ENCODE data around the gene MYO1F. TPM values are rescaled to one million over a fixed set of nuclear protein-coding genes. Genes with fewer than 3 reads are reported as not detected.

Gene MYO1F
- total and polyA plus RNA-seq, 2 experiments from 2014 or later: 0.54 to 1.6 TPM

GRCh38 chr19:8490873-8491272, 86.4 kb downstream of the MYO1F start:
- Histone ChIP-seq H3K27ac (no peak overlapping the region), H3K9ac (no peak overlapping the region), H4K20me1 (ENCODE audit: insufficient read depth) (no peaks in the 10 kb centered on the region), H3K4me3 (no peak overlapping the region), H3F3A (ENCODE audit: insufficient read depth) (no peaks in the 10 kb centered on the region), H2AFZ (no peak overlapping the region), H3K4me2 (ENCODE audit: unreplicated experiment) (no peak overlapping the region), H3K9me3 (ENCODE audit: low read depth) (no peaks in the 10 kb centered on the region), H3K4me1 (ENCODE audit: insufficient read depth) (no peaks in the 10 kb centered on the region), H3K27me3 (replicated peaks; ENCODE audit: insufficient read depth) (no peaks in the 10 kb centered on the region), H3K9me2 (ENCODE audit: insufficient read depth) (no peaks in the 10 kb centered on the region), H3K79me2 (ENCODE audit: insufficient read depth) (no peaks in the 10 kb centered on the region), H3K36me3 (ENCODE audit: low read depth) (peaks cover 11% of the 10 kb centered on the region; the same call in 1 of the 2 replicates)
- WGBS, 2 experiments (ENCODE audit: low coverage in 1 of 2, low lambda C conversion rate in 2 of 2, missing lambda C conversion rate in 2 of 2): 89 to 92% methylated on average over 11 to 12 of the region's 12 CpGs
- no peak for TF ChIP-seq EZH2phosphoT487 (IDR thresholded peaks at IDR 0.05; ENCODE audit: insufficient read depth, low read depth)
- no peak for TF ChIP-seq EZH2 (IDR thresholded peaks at IDR 0.05; ENCODE audit: insufficient read depth, poor library complexity, severe bottlenecking)
- DNase-seq: no peak
- in situ Hi-C loops (cut with MboI): no loop called here

GRCh38 chr19:8490395-8490760, 86.9 kb downstream of the MYO1F start:
- Histone ChIP-seq H3K79me2 (ENCODE audit: insufficient read depth) (peaks cover 3% of the 10 kb centered on the region; the same call in 1 of the 2 replicates), H3K4me3 (no peak overlapping the region), H4K20me1 (ENCODE audit: insufficient read depth) (no peaks in the 10 kb centered on the region), H3K36me3 (ENCODE audit: low read depth) (peaks cover 14% of the 10 kb centered on the region; the same call in 1 of the 2 replicates), H3K27ac (no peak overlapping the region), H3K27me3 (replicated peaks; ENCODE audit: insufficient read depth) (no peaks in the 10 kb centered on the region), H3K4me1 (ENCODE audit: insufficient read depth) (no peaks in the 10 kb centered on the region), H3K4me2 (ENCODE audit: unreplicated experiment) (no peak overlapping the region), H2AFZ (no peak overlapping the region), H3K9me2 (ENCODE audit: insufficient read depth) (no peaks in the 10 kb centered on the region), H3K9me3 (ENCODE audit: low read depth) (no peaks in the 10 kb centered on the region), H3K9ac (no peak overlapping the region), H3F3A (ENCODE audit: insufficient read depth) (no peaks in the 10 kb centered on the region)
- TF ChIP-seq EZH2phosphoT487 (IDR thresholded peaks at IDR 0.05; ENCODE audit: insufficient read depth, low read depth): no peak
- no peak for TF ChIP-seq EZH2 (IDR thresholded peaks at IDR 0.05; ENCODE audit: insufficient read depth, poor library complexity, severe bottlenecking)
- WGBS, 2 experiments (ENCODE audit: low coverage in 1 of 2, low lambda C conversion rate in 2 of 2, missing lambda C conversion rate in 2 of 2): 82 to 86% methylated on average over 19 to 24 of the region's 24 CpGs
- in situ Hi-C loops (cut with MboI): no loop called here
- no peak for DNase-seq

DNA sequence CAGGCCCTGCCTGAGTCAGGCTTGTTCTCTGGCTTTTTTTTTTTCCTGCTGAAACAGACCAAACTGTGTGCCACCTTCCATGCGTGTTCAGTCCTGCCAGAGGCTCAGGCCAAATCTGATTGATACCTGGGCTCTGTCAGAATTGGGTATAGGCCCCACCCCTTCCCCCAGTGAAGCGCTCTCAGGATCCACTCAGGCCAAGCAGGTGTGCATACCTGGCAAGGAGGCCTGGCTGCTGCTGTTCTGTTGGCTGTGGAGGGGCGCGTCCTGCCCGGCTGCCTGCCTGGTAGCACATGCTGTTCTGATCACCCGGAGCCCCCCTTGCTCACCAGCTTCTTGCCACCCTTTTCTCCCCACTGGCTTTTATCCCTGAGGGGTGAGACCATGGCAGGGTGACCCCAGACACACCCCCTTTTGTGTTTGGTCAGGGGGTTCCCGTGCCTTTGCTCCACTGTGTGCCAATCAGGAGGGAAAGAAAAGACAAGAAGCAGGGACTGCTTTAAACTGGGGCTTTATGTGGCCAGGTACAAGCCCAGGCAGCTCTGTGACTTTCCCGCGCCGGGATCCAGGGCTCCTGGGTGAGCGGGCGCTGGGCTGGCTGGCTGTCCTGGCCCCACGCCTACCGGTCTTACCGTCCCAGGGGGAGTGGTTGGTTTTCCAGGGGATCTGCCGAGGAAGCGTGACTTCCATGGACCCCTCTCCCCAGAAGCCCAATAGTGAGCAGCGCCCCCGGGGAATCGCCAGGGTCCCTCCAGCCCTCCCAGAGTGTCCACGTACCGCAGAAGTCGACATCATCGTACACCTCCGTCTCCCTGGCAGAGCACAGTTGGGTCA, 87.5 kb downstream of the MYO1F start:
- H4K20me1 ChIP-seq (ENCODE audit: insufficient read depth): no peaks in the 10 kb centered on the region
- H3K4me1 ChIP-seq (ENCODE audit: insufficient read depth): no peaks in the 10 kb centered on the region
- no peak overlapping the region for H3K9ac ChIP-seq
- no peaks in the 10 kb centered on the region for H3F3A ChIP-seq (ENCODE audit: insufficient read depth)
- H3K79me2 ChIP-seq (ENCODE audit: insufficient read depth): peaks cover 9% of the 10 kb centered on the region
- H3K27ac ChIP-seq: no peak overlapping the region
- no peaks in the 10 kb centered on the region for H3K9me2 ChIP-seq (ENCODE audit: insufficient read depth)
- H3K4me2 ChIP-seq (ENCODE audit: unreplicated experiment): no peak overlapping the region
- peaks cover 17% of the 10 kb centered on the region; the same call in 1 of the 2 replicates for H3K36me3 ChIP-seq (ENCODE audit: low read depth)
- in situ Hi-C loops (cut with MboI): no loop called here
- no peak overlapping the region for H3K4me3 ChIP-seq
- H3K27me3 ChIP-seq (replicated peaks; ENCODE audit: insufficient read depth): no peaks in the 10 kb centered on the region
- no peak overlapping the region for H2AFZ ChIP-seq
- TF ChIP-seq EZH2phosphoT487 (IDR thresholded peaks at IDR 0.05; ENCODE audit: insufficient read depth, low read depth) (no peak), EZH2 (IDR thresholded peaks at IDR 0.05; ENCODE audit: insufficient read depth, poor library complexity, severe bottlenecking) (no peak)
- DNase-seq: no peak
- WGBS, 2 experiments (ENCODE audit: low coverage in 1 of 2, low lambda C conversion rate in 2 of 2, missing lambda C conversion rate in 2 of 2): 90 to 92% methylated on average over 25 of the region's 25 CpGs
- H3K9me3 ChIP-seq (ENCODE audit: low read depth): no peaks in the 10 kb centered on the region

DNA sequence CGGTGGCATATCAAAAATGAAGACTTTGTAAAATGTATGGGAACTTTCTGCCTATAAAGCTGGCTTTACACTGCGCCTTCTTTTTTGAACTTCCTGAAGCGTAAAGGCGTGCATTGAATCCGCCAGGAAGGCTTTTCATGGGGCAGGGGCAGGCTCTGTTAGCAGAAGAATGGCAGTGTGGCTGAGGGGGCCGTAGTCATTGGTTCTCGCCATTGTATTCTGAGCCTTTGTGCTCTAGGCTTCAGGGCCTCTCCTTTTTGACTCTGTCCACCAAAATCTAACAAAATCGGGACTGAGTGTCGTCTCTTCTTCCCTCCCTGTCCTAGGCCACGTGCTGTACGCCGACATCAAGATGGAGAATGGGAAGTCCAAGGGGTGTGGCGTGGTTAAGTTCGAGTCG, 88.9 kb downstream of the MYO1F start:
- DNase-seq: no peak
- Histone ChIP-seq H3K27me3 (replicated peaks; ENCODE audit: insufficient read depth) (no peaks in the 10 kb centered on the region), H3K4me2 (ENCODE audit: unreplicated experiment) (no peak overlapping the region), H3K9me2 (ENCODE audit: insufficient read depth) (no peaks in the 10 kb centered on the region), H3F3A (ENCODE audit: insufficient read depth) (no peaks in the 10 kb centered on the region), H4K20me1 (ENCODE audit: insufficient read depth) (no peaks in the 10 kb centered on the region), H3K36me3 (ENCODE audit: low read depth) (peaks cover 22% of the 10 kb centered on the region; the same call in 1 of the 2 replicates), H3K79me2 (ENCODE audit: insufficient read depth) (peaks cover 23% of the 10 kb centered on the region), H3K4me1 (ENCODE audit: insufficient read depth) (no peaks in the 10 kb centered on the region), H2AFZ (no peak overlapping the region), H3K27ac (no peak overlapping the region), H3K9me3 (ENCODE audit: low read depth) (no peaks in the 10 kb centered on the region), H3K9ac (no peak overlapping the region), H3K4me3 (no peak overlapping the region)
- in situ Hi-C loops (cut with MboI): no loop called here
- TF ChIP-seq EZH2 (IDR thresholded peaks at IDR 0.05; ENCODE audit: insufficient read depth, poor library complexity, severe bottlenecking) (no peak), EZH2phosphoT487 (IDR thresholded peaks at IDR 0.05; ENCODE audit: insufficient read depth, low read depth) (no peak)
- WGBS, 2 experiments (ENCODE audit: low coverage in 1 of 2, low lambda C conversion rate in 2 of 2, missing lambda C conversion rate in 2 of 2): 78 to 82% methylated on average over 15 of the region's 15 CpGs
